Measurements from ENCODE around the gene UFSP2.

Gene UFSP2

DNA sequence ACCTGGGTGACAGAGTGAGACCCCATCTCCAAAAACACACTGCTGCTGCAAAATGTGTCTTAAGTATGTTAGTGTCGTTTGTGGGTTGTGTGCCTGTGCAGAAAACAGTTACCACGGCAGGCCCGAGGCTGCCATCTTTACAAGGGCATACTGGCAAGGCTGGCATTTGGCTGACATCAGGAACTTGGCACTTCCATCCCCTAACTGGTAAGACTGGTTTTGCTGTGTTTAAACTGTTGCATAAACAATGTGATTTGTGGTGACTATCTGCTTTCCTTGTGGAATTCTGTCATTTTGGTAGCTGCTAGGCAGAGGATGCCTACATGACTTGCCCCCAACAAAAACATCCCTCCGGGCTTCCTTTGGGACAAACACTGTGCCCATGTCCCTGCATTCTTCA, 42.3 kb downstream of the UFSP2 start:
- H3K27ac ChIP-seq (replicated peaks), result no peak overlapping the region
- no peak for DNase-seq (ENCODE audit: low read depth in 1 of 2, low spot score in 1 of 2)
- H3K27me3 ChIP-seq (ENCODE audit: insufficient read depth, poor library complexity, severe bottlenecking), result peaks cover 11% of the 10 kb centered on the region
- TF ChIP-seq GABPA (IDR thresholded peaks at IDR 0.05; ENCODE audit: low read depth) (no peak), SPI1 (IDR thresholded peaks at IDR 0.05; ENCODE audit: borderline replicate concordance, low read depth) (no peak), POLR2AphosphoS5 (IDR thresholded peaks at IDR 0.05; ENCODE audit: low read depth) (no peak)
- TF ChIP-seq, protein P1, sequence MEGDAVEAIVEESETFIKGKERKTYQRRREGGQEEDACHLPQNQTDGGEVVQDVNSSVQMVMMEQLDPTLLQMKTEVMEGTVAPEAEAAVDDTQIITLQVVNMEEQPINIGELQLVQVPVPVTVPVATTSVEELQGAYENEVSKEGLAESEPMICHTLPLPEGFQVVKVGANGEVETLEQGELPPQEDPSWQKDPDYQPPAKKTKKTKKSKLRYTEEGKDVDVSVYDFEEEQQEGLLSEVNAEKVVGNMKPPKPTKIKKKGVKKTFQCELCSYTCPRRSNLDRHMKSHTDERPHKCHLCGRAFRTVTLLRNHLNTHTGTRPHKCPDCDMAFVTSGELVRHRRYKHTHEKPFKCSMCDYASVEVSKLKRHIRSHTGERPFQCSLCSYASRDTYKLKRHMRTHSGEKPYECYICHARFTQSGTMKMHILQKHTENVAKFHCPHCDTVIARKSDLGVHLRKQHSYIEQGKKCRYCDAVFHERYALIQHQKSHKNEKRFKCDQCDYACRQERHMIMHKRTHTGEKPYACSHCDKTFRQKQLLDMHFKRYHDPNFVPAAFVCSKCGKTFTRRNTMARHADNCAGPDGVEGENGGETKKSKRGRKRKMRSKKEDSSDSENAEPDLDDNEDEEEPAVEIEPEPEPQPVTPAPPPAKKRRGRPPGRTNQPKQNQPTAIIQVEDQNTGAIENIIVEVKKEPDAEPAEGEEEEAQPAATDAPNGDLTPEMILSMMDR (IDR thresholded peaks at IDR 0.05; ENCODE audit: insufficient read depth, low read length), result no peak
- TF ChIP-seq, protein P2, sequence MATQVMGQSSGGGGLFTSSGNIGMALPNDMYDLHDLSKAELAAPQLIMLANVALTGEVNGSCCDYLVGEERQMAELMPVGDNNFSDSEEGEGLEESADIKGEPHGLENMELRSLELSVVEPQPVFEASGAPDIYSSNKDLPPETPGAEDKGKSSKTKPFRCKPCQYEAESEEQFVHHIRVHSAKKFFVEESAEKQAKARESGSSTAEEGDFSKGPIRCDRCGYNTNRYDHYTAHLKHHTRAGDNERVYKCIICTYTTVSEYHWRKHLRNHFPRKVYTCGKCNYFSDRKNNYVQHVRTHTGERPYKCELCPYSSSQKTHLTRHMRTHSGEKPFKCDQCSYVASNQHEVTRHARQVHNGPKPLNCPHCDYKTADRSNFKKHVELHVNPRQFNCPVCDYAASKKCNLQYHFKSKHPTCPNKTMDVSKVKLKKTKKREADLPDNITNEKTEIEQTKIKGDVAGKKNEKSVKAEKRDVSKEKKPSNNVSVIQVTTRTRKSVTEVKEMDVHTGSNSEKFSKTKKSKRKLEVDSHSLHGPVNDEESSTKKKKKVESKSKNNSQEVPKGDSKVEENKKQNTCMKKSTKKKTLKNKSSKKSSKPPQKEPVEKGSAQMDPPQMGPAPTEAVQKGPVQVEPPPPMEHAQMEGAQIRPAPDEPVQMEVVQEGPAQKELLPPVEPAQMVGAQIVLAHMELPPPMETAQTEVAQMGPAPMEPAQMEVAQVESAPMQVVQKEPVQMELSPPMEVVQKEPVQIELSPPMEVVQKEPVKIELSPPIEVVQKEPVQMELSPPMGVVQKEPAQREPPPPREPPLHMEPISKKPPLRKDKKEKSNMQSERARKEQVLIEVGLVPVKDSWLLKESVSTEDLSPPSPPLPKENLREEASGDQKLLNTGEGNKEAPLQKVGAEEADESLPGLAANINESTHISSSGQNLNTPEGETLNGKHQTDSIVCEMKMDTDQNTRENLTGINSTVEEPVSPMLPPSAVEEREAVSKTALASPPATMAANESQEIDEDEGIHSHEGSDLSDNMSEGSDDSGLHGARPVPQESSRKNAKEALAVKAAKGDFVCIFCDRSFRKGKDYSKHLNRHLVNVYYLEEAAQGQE (IDR thresholded peaks at IDR 0.05; ENCODE audit: insufficient replicate concordance, low read depth), result no peak
- no peak overlapping the region for H3K4me3 ChIP-seq (replicated peaks; ENCODE audit: insufficient read depth, low read length)

DNA sequence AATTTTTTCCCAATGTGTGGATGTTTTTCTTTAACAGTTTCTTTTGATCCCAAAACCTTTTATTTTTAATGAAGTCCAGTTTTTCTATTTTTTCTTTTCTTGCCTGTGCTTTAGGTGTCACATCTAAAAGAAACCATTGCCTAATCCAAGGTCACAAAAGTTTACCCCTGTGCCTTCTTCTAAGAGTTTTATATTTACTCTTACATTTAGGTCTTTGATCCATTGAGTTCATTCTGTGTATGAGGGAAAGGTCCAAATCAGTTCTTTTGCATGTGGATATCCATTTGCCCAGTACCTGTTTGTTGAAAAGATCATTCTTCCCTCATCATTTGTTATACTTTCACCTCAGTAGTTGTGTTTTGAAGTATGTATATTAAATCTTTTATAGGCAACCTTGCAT, 43.0 kb downstream of the UFSP2 start:
- TF ChIP-seq, protein P2 (IDR thresholded peaks at IDR 0.05; ENCODE audit: insufficient replicate concordance, low read depth), result no peak
- TF ChIP-seq SPI1 (IDR thresholded peaks at IDR 0.05; ENCODE audit: borderline replicate concordance, low read depth) (no peak), GABPA (IDR thresholded peaks at IDR 0.05; ENCODE audit: low read depth) (no peak), POLR2AphosphoS5 (IDR thresholded peaks at IDR 0.05; ENCODE audit: low read depth) (no peak)
- TF ChIP-seq, protein P1 (IDR thresholded peaks at IDR 0.05; ENCODE audit: insufficient read depth, low read length), result no peak
- peaks cover 11% of the 10 kb centered on the region for H3K27me3 ChIP-seq (ENCODE audit: insufficient read depth, poor library complexity, severe bottlenecking)
- H3K4me3 ChIP-seq (replicated peaks; ENCODE audit: insufficient read depth, low read length), result no peak overlapping the region
- no peak for DNase-seq (ENCODE audit: low read depth in 1 of 2, low spot score in 1 of 2)
- H3K27ac ChIP-seq (replicated peaks), result no peak overlapping the region

DNA sequence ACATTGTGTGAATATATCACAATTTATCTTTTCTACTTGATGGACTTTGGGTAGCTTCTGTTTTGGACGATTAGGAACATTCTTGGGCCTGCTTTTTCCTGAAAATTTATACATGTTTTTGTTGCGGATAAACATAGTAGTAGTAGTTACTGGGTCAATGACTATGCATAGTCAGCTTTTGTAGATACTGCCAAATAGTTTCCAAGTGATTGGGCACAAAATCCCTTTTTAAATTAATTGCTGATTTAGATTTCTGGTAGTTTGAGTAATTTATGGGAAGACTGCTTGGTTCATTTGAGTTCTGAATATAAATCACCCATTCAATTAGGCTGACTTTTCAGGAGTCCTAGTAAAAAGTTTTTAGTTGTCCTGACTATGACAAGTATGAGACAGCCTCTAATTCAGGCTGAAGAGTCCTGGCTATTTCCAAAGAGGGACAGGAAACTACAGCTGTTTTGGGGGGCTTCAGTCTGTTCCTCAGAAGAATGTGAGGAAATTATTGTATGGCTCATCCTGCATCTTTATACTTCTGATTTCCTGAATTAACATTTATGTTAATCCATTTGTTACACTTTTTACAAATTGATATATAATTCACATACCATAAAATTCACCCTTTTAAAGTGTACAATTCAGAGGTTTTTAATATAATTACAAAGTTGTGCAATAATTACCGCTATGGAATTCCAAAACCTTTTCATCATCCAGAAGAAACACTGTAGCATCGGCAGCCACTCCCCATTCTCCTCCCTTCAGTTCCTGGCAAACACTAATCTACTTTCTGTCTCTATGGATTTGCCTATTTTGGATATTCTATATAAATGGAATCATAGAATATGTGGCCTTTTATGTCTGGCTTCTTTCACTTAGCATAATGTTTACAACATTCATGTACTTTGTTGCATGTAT, 44.2 kb downstream of the UFSP2 start:
- Histone ChIP-seq H3K27me3 (ENCODE audit: insufficient read depth, poor library complexity, severe bottlenecking) (peaks cover 11% of the 10 kb centered on the region), H3K4me3 (replicated peaks; ENCODE audit: insufficient read depth, low read length) (no peak overlapping the region), H3K27ac (replicated peaks) (no peak overlapping the region)
- no peak for DNase-seq (ENCODE audit: low read depth in 1 of 2, low spot score in 1 of 2)
- TF ChIP-seq GABPA (IDR thresholded peaks at IDR 0.05; ENCODE audit: low read depth), result no peak
- TF ChIP-seq POLR2AphosphoS5 (IDR thresholded peaks at IDR 0.05; ENCODE audit: low read depth), result no peak
- no peak for TF ChIP-seq SPI1 (IDR thresholded peaks at IDR 0.05; ENCODE audit: borderline replicate concordance, low read depth)

DNA sequence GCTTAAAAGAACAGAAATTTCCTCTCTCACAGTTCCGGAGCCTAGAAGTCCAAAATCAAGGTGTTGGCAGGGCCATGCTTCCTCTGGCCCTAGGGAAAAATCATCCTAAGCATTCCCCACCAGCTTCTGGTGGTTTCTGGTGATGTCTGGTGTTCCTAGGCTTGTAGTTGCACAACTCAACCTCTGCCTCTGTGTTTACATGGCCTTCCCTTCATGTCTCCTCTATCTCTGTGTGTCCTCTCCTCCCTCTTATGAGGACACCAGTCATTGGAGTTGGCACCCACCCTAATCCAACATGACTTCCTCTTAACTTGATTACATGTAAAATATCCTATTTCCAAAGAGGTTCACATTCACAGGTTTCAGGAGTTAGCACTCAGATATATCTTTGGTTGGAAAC, 45.4 kb downstream of the UFSP2 start:
- H3K27me3 ChIP-seq (ENCODE audit: insufficient read depth, poor library complexity, severe bottlenecking), result peaks cover 9% of the 10 kb centered on the region
- no peak overlapping the region for H3K4me3 ChIP-seq (replicated peaks; ENCODE audit: insufficient read depth, low read length)
- DNase-seq (ENCODE audit: low read depth in 1 of 2, low spot score in 1 of 2), result no peak
- TF ChIP-seq, protein P1 (IDR thresholded peaks at IDR 0.05; ENCODE audit: insufficient read depth, low read length), result no peak
- TF ChIP-seq, protein P2 (IDR thresholded peaks at IDR 0.05; ENCODE audit: insufficient replicate concordance, low read depth), result no peak
- TF ChIP-seq SPI1 (IDR thresholded peaks at IDR 0.05; ENCODE audit: borderline replicate concordance, low read depth), result no peak
- TF ChIP-seq GABPA (IDR thresholded peaks at IDR 0.05; ENCODE audit: low read depth), result no peak
- no peak for TF ChIP-seq POLR2AphosphoS5 (IDR thresholded peaks at IDR 0.05; ENCODE audit: low read depth)
- H3K27ac ChIP-seq (replicated peaks), result no peak overlapping the region
